Astrocyte (in vitro differentiated cells and primary cell): Measurements from ENCODE around the gene DES. TPM values are rescaled to one million over a fixed set of nuclear protein-coding genes. Genes with fewer than 3 reads are reported as not detected.
A peak's percentile ranks its signal among the peaks of the same experiment; 100 is the strongest.

ENCODE experiments used
- DNase-seq: peaks from one replicate; pipeline ENCODE4 v3.0.0-alpha.2; 2010; ENCODE audit warnings: low read depth
- FAIRE-seq: peaks from 2 replicates; lab custom pipeline; 2011; peaks lifted over from hg19 to GRCh38; lab: Jason Lieb, UNC
- H2AFZ ChIP-seq: 2 replicates; pipeline ENCODE4 v1.6.0; 2012; ENCODE audit warnings: low read depth, low read length, inconsistent platforms
- H3K27ac ChIP-seq: 2 replicates; pipeline ENCODE4 v1.5.1; 2011; ENCODE audit warnings: low read depth, low read length, inconsistent platforms
- H3K27me3 ChIP-seq: 2 replicates; pipeline ENCODE4 v1.6.0; 2011; ENCODE audit warnings: low read length, inconsistent platforms; ENCODE audit not compliant: insufficient read depth
- H3K36me3 ChIP-seq: 2 replicates; pipeline ENCODE4 v1.5.1; 2011; ENCODE audit warnings: low read length, inconsistent platforms; ENCODE audit not compliant: insufficient read depth
- H3K4me1 ChIP-seq: 2 replicates; pipeline ENCODE4 v1.5.1; 2011; ENCODE audit warnings: low read length, inconsistent platforms; ENCODE audit not compliant: insufficient read depth
- H3K4me2 ChIP-seq: 2 replicates; pipeline ENCODE4 v1.6.0; 2012; ENCODE audit warnings: low read length, inconsistent platforms
- H3K4me3 ChIP-seq: 2 replicates; pipeline ENCODE4 v1.5.1; 2011; ENCODE audit warnings: low read depth, mild to moderate bottlenecking, low read length, inconsistent platforms; ENCODE audit not compliant: insufficient read depth
- H3K79me2 ChIP-seq: 2 replicates; pipeline ENCODE4 v1.6.0; 2012; ENCODE audit warnings: mild to moderate bottlenecking, low read length, inconsistent platforms; ENCODE audit not compliant: insufficient read depth
- H3K9ac ChIP-seq: 2 replicates; pipeline ENCODE4 v1.6.0; 2012; ENCODE audit warnings: mild to moderate bottlenecking, low read length, inconsistent platforms
- H3K9me3 ChIP-seq: 2 replicates; pipeline ENCODE4 v1.5.1; 2012; ENCODE audit warnings: low read depth, mild to moderate bottlenecking, low read length, inconsistent platforms; ENCODE audit not compliant: insufficient read depth
- H4K20me1 ChIP-seq: 2 replicates; pipeline ENCODE4 v1.6.0; 2012; ENCODE audit warnings: low read length, inconsistent platforms; ENCODE audit not compliant: insufficient read depth
- H3K27ac Mint-ChIP-seq: one replicate; pipeline ENCODE4 v1.8.0; 2021; ENCODE audit warnings: mild to moderate bottlenecking, mixed read lengths; ENCODE audit not compliant: unreplicated experiment
- H3K27me3 Mint-ChIP-seq: one replicate; pipeline ENCODE4 v1.8.0; 2021; ENCODE audit warnings: low read depth, mixed read lengths; ENCODE audit not compliant: unreplicated experiment
- H3K36me3 Mint-ChIP-seq: one replicate; pipeline ENCODE4 v1.8.0; 2021; ENCODE audit warnings: low read depth, mixed read lengths; ENCODE audit not compliant: unreplicated experiment
- H3K4me1 Mint-ChIP-seq: one replicate; pipeline ENCODE4 v1.8.0; 2021; ENCODE audit warnings: low read depth, mixed read lengths; ENCODE audit not compliant: unreplicated experiment
- H3K4me3 Mint-ChIP-seq: one replicate; pipeline ENCODE4 v1.8.0; 2021; ENCODE audit warnings: mild to moderate bottlenecking, moderate library complexity, mixed read lengths; ENCODE audit not compliant: unreplicated experiment
- H3K9me3 Mint-ChIP-seq: one replicate; pipeline ENCODE4 v1.8.0; 2021; ENCODE audit warnings: mild to moderate bottlenecking, mixed read lengths; ENCODE audit not compliant: unreplicated experiment
- EZH2 ChIP-seq: IDR thresholded peaks from 2 replicates; pipeline ENCODE4 v1.6.1; 2012; ENCODE audit warnings: mild to moderate bottlenecking, low read length, inconsistent platforms; ENCODE audit not compliant: insufficient read depth
- total RNA-seq: library from RNA; stranded (reverse); gene quantifications from 2 replicates; pipeline ENCODE4 v1.2.1, GENCODE V29; 2021
- TF ChIP-seq, protein P1 (sequence below): IDR thresholded peaks from 2 replicates; pipeline ENCODE4 v1.5.1; 2011; ENCODE audit warnings: low read depth, mild to moderate bottlenecking, inconsistent platforms, low read length, moderate library complexity; ENCODE audit not compliant: insufficient read depth

Gene DES
- total RNA-seq, 1 donor from 2014 or later, result 5.4 TPM

DNA sequence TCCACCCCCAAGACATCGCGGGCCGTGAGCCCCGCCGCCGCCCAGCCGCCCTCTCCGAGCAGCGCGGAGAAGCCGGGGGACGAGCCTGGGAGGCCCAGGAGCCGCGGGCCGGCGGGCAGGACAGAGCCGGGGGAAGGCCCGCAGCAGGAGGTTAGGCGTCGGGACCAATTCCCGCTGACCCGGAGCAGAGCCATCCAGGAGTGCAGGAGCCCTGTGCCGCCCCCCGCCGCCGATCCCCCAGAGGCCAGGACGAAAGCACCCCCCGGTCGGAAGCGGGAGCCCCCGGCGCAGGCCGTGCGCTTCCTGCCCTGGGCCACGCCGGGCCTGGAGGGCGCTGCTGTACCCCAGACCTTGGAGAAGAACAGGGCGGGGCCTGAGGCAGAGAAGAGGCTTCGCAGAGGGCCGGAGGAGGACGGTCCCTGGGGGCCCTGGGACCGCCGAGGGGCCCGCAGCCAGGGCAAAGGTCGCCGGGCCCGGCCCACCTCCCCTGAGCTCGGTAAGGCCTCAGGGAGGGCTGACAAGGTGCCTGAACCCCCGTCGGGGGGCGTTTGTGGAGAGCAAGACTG lies 30.7 kb downstream of the DES start:
- no peak overlapping the region for H3K27ac Mint-ChIP-seq
- Histone ChIP-seq H3K79me2 (peaks cover 41% of the 10 kb centered on the region), H3K27me3 (no peaks in the 10 kb centered on the region), H3K9me3 (no peaks in the 10 kb centered on the region), H3K4me3 (no peak overlapping the region), H3K27ac (no peak overlapping the region), H4K20me1 (no peaks in the 10 kb centered on the region), H3K9ac (no peak overlapping the region), H3K36me3 (peaks cover 6% of the 10 kb centered on the region), H3K4me2 (no peak overlapping the region), H3K4me1 (peaks cover 55% of the 10 kb centered on the region), H2AFZ (no peak overlapping the region)
- no peak for TF ChIP-seq EZH2
- TF ChIP-seq, protein P1, sequence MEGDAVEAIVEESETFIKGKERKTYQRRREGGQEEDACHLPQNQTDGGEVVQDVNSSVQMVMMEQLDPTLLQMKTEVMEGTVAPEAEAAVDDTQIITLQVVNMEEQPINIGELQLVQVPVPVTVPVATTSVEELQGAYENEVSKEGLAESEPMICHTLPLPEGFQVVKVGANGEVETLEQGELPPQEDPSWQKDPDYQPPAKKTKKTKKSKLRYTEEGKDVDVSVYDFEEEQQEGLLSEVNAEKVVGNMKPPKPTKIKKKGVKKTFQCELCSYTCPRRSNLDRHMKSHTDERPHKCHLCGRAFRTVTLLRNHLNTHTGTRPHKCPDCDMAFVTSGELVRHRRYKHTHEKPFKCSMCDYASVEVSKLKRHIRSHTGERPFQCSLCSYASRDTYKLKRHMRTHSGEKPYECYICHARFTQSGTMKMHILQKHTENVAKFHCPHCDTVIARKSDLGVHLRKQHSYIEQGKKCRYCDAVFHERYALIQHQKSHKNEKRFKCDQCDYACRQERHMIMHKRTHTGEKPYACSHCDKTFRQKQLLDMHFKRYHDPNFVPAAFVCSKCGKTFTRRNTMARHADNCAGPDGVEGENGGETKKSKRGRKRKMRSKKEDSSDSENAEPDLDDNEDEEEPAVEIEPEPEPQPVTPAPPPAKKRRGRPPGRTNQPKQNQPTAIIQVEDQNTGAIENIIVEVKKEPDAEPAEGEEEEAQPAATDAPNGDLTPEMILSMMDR, result no peak
- peaks cover 45% of the 10 kb centered on the region for H3K4me1 Mint-ChIP-seq
- no peak overlapping the region for H3K4me3 Mint-ChIP-seq
- no peak for FAIRE-seq
- H3K9me3 Mint-ChIP-seq, result no peaks in the 10 kb centered on the region
- no peaks in the 10 kb centered on the region for H3K27me3 Mint-ChIP-seq
- peaks cover 24% of the 10 kb centered on the region for H3K36me3 Mint-ChIP-seq
- DNase-seq, result no peak

DNA sequence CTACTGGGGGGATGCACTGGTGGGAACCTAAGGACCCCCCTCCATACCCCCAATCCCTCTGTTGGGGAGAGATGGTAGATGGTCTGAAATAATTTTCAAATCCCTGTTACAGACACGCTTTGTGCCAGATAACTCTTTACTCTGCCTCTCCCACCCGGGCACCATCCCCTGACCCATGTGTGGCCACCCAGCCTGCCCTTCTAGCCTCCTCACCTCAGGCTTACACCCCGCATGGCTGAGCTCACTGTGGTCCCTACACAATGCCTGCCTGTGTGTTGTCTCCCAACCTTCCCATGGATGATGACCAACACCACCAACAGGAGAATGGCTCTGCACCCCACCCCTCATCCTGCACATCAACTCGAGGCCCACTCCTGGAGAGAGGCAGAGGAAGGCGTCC lies 31.4 kb downstream of the DES start:
- Histone ChIP-seq H3K27ac (no peak overlapping the region), H3K27me3 (no peaks in the 10 kb centered on the region), H3K4me2 (peak overlapping the region; percentile 6), H3K36me3 (peaks cover 6% of the 10 kb centered on the region), H3K4me1 (peaks cover 59% of the 10 kb centered on the region), H3K9ac (no peak overlapping the region), H2AFZ (no peak overlapping the region), H3K9me3 (no peaks in the 10 kb centered on the region), H3K4me3 (no peak overlapping the region), H3K79me2 (peaks cover 35% of the 10 kb centered on the region), H4K20me1 (no peaks in the 10 kb centered on the region)
- DNase-seq (no peak), FAIRE-seq (no peak)
- Mint-ChIP-seq H3K27ac (no peak overlapping the region), H3K36me3 (peaks cover 21% of the 10 kb centered on the region), H3K27me3 (no peaks in the 10 kb centered on the region), H3K4me3 (peak overlapping the region; percentile 50), H3K9me3 (no peaks in the 10 kb centered on the region), H3K4me1 (peaks cover 47% of the 10 kb centered on the region)
- TF ChIP-seq, protein P1, result no peak
- no peak for TF ChIP-seq EZH2

DNA sequence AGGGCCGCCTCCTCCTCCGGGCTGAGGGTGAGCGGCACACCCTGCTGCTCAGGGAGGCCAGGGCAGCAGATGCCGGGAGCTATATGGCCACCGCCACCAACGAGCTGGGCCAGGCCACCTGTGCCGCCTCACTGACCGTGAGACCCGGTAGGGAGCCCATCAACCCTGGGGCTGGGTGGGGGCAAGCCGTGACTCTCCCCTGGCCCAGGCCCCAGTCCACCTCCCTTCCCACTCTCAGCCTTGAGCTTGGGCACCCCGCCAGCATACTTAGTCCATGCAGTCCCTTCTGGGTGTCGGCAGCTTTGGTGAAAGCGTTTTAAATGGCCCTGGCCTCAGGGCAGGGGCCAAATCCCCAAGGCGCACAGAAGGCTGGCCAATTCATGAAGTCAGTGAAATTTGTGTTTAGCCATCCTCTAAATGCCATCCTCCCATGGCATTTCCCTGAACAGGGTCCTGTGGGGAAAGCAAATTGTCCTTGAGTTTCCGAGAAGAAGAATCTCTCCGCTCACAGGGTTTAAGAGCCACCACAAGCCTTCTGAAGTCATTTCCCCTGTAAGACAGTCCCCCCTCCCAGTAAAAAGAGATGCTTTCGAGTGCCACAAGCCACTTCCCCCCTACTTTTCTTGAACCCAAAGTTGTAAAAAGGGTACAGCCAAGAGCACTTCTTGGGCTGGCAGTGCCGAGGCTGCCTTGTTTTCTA lies 33.6 kb downstream of the DES start:
- Histone ChIP-seq H2AFZ (no peak overlapping the region), H3K27ac (peak overlapping the region; percentile 83), H3K9ac (peak overlapping the region; percentile 62), H3K4me1 (peaks cover 41% of the 10 kb centered on the region), H3K9me3 (no peaks in the 10 kb centered on the region), H3K36me3 (peaks cover 6% of the 10 kb centered on the region), H4K20me1 (no peaks in the 10 kb centered on the region), H3K27me3 (no peaks in the 10 kb centered on the region), H3K4me2 (peak overlapping the region; percentile 54), H3K4me3 (no peak overlapping the region), H3K79me2 (peaks cover 30% of the 10 kb centered on the region)
- FAIRE-seq (no peak), DNase-seq (peak; percentile 48)
- Mint-ChIP-seq H3K4me1 (peaks cover 32% of the 10 kb centered on the region), H3K9me3 (no peaks in the 10 kb centered on the region), H3K27ac (peak overlapping the region; percentile 95), H3K27me3 (no peaks in the 10 kb centered on the region), H3K36me3 (peaks cover 32% of the 10 kb centered on the region), H3K4me3 (no peak overlapping the region)
- TF ChIP-seq EZH2, result no peak
- TF ChIP-seq, protein P1, result no peak
